Measurements from ENCODE around the gene ENDOU. TPM values are rescaled to one million over a fixed set of nuclear protein-coding genes. Genes with fewer than 3 reads are reported as not detected.

Gene ENDOU
- total RNA-seq, 1 donor from 2014 or later, result 0.10 TPM

GRCh38 chr12:47721431-47721973 is 3.8 kb downstream of the ENDOU start:
- DNase-seq (ENCODE audit: low read depth), result no peak

GRCh38 chr12:47718531-47718930 is 6.8 kb downstream of the ENDOU start:
- DNase-seq (ENCODE audit: low read depth), result no peak

GRCh38 chr12:47717443-47718193 is 7.7 kb downstream of the ENDOU start:
- DNase-seq (ENCODE audit: low read depth), result peak; percentile 69

GRCh38 chr12:47717046-47717442 is 8.2 kb downstream of the ENDOU start:
- DNase-seq (ENCODE audit: low read depth), result no peak

GRCh38 chr12:47715877-47716548 is 9.3 kb downstream of the ENDOU start:
- no peak for DNase-seq (ENCODE audit: low read depth)

- peak; percentile 58 for DNase-seq (ENCODE audit: low read depth)
Measured at GRCh38 chr12:47715393-47715876, 9.9 kb downstream of the ENDOU start.

- no peak for DNase-seq (ENCODE audit: low read depth)
Measured at GRCh38 chr12:47714826-47715386, 10.4 kb downstream of the ENDOU start.

- DNase-seq (ENCODE audit: low read depth), result no peak
Measured at GRCh38 chr12:47712171-47712570, 13.1 kb downstream of the ENDOU start.

- DNase-seq (ENCODE audit: low read depth), result no peak
Measured at GRCh38 chr12:47711448-47711847, 13.8 kb downstream of the ENDOU start.

GRCh38 chr12:47710278-47710677 is 15.0 kb downstream of the ENDOU start:
- no peak for DNase-seq (ENCODE audit: low read depth)

- DNase-seq (ENCODE audit: low read depth), result no peak
Measured at GRCh38 chr12:47709671-47710070, 15.6 kb downstream of the ENDOU start.

- DNase-seq (ENCODE audit: low read depth), result no peak
Measured at GRCh38 chr12:47709237-47709636, 16.1 kb downstream of the ENDOU start.

- no peak for DNase-seq (ENCODE audit: low read depth)
Measured at GRCh38 chr12:47707905-47708543, 17.3 kb downstream of the ENDOU start.

GRCh38 chr12:47707355-47707754 is 17.9 kb downstream of the ENDOU start:
- no peak for DNase-seq (ENCODE audit: low read depth)

GRCh38 chr12:47705566-47706425 is 19.5 kb downstream of the ENDOU start, which contains the start of gene RPAP3:
TSS of gene RPAP3 (minus strand) at chr12:47706030. CDS start at chr12:47702840, 3,190 bp downstream.
- DNase-seq (ENCODE audit: low read depth), result peak; percentile 85

- no peak for DNase-seq (ENCODE audit: low read depth)
Measured at GRCh38 chr12:47705229-47705565, 20.1 kb downstream of the ENDOU start.

GRCh38 chr12:47704719-47705118 is 20.6 kb downstream of the ENDOU start:
- DNase-seq (ENCODE audit: low read depth), result no peak

GRCh38 chr12:47700263-47700662 is 25.0 kb downstream of the ENDOU start:
- DNase-seq (ENCODE audit: low read depth), result no peak

- DNase-seq (ENCODE audit: low read depth), result no peak
Measured at GRCh38 chr12:47698631-47699030, 26.7 kb downstream of the ENDOU start.

- DNase-seq (ENCODE audit: low read depth), result no peak
Measured at GRCh38 chr12:47698055-47698454, 27.2 kb downstream of the ENDOU start.

GRCh38 chr12:47689215-47689614 is 36.1 kb downstream of the ENDOU start:
- no peak for DNase-seq (ENCODE audit: low read depth)

Measured in renal cortical epithelial cell (primary cell).